Transverse colon (tissue), 3 donors: ENCODE measurements around the gene RICTOR.

ENCODE experiments used
- CTCF ChIP-seq, 5 experiments: fragments of 200-600 bp in 3 of 5; fragments of 450-650 bp in 2 of 5; sonication (generic) in 3 of 5; IDR thresholded peaks; 1 replicate in 2 of 5; 2 replicates in 3 of 5; pipeline ENCODE4 v1.5.1; 2016 to 2017; ENCODE audit warnings: antibody characterized with exemption in 5 of 5, inconsistent platforms in 3 of 5, mild to moderate bottlenecking in 2 of 5, moderate library complexity in 1 of 5
- POLR2A ChIP-seq: fragments of 450-650 bp; IDR thresholded peaks from one replicate; pipeline ENCODE4 v1.6.1; 2016; ENCODE audit warnings: antibody characterized with exemption, mild to moderate bottlenecking, moderate library complexity

- no peak for TF ChIP-seq POLR2A
- TF ChIP-seq CTCF (IDR thresholded peaks at IDR 0.05), result no peak
Observed at GRCh38 chr5:38926121-38926520, 148.1 kb downstream of the RICTOR start.
